Choroid plexus epithelial cell (primary cell): ENCODE measurements around the gene PLEKHG4B.
"Not testable (repeated sequence)": the region's sequence is repeated elsewhere in the genome, so short reads cannot be mapped to it uniquely, and the experiment has no call there.

Experiments used
- DNase-seq: peaks from one replicate; pipeline ENCODE4 v3.0.0-alpha.2; 2010; ENCODE audit warnings: low read depth
- H3K4me3 ChIP-seq: 2 replicates; pipeline ENCODE4 v1.5.1; 2011; ENCODE audit warnings: low read depth, mild to moderate bottlenecking, control low read depth, low read length, moderate library complexity
- TF ChIP-seq, protein P1 (sequence below): conservative IDR thresholded peaks from 2 replicates; pipeline ENCODE4 v1.5.1; 2011; ENCODE audit warnings: low read depth, mild to moderate bottlenecking, control low read depth, inconsistent platforms, low read length, moderate library complexity

The PLEKHG4B gene, protein sequence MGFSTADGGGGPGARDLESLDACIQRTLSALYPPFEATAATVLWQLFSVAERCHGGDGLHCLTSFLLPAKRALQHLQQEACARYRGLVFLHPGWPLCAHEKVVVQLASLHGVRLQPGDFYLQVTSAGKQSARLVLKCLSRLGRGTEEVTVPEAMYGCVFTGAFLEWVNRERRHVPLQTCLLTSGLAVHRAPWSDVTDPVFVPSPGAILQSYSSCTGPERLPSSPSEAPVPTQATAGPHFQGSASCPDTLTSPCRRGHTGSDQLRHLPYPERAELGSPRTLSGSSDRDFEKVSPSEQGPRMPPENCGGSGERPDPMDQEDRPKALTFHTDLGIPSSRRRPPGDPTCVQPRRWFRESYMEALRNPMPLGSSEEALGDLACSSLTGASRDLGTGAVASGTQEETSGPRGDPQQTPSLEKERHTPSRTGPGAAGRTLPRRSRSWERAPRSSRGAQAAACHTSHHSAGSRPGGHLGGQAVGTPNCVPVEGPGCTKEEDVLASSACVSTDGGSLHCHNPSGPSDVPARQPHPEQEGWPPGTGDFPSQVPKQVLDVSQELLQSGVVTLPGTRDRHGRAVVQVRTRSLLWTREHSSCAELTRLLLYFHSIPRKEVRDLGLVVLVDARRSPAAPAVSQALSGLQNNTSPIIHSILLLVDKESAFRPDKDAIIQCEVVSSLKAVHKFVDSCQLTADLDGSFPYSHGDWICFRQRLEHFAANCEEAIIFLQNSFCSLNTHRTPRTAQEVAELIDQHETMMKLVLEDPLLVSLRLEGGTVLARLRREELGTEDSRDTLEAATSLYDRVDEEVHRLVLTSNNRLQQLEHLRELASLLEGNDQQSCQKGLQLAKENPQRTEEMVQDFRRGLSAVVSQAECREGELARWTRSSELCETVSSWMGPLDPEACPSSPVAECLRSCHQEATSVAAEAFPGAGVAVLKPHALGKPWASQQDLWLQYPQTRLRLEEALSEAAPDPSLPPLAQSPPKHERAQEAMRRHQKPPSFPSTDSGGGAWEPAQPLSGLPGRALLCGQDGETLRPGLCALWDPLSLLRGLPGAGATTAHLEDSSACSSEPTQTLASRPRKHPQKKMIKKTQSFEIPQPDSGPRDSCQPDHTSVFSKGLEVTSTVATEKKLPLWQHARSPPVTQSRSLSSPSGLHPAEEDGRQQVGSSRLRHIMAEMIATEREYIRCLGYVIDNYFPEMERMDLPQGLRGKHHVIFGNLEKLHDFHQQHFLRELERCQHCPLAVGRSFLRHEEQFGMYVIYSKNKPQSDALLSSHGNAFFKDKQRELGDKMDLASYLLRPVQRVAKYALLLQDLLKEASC (N-terminal part only)

GRCh38 chr5:91556-92263, at the start of gene PLEKHG4B:
Gene PLEKHG4B, plus strand, starts transcription at chr5:92168. Its CDS starts 64 bp downstream, at chr5:92232.
- TF ChIP-seq, protein P1, sequence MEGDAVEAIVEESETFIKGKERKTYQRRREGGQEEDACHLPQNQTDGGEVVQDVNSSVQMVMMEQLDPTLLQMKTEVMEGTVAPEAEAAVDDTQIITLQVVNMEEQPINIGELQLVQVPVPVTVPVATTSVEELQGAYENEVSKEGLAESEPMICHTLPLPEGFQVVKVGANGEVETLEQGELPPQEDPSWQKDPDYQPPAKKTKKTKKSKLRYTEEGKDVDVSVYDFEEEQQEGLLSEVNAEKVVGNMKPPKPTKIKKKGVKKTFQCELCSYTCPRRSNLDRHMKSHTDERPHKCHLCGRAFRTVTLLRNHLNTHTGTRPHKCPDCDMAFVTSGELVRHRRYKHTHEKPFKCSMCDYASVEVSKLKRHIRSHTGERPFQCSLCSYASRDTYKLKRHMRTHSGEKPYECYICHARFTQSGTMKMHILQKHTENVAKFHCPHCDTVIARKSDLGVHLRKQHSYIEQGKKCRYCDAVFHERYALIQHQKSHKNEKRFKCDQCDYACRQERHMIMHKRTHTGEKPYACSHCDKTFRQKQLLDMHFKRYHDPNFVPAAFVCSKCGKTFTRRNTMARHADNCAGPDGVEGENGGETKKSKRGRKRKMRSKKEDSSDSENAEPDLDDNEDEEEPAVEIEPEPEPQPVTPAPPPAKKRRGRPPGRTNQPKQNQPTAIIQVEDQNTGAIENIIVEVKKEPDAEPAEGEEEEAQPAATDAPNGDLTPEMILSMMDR, result no peak
- DNase-seq, result no peak
- peak within 1 kb of the TSS; percentile 20 for H3K4me3 ChIP-seq

GRCh38 chr5:42250-42649, 49.7 kb upstream of the PLEKHG4B start:
- DNase-seq, result peak; percentile 35
- H3K4me3 ChIP-seq, result no peak overlapping the region
- TF ChIP-seq, protein P1, result peak; percentile 76

- no peak overlapping the region for H3K4me3 ChIP-seq
- TF ChIP-seq, protein P1, result no peak
- no peak for DNase-seq
Observed at GRCh38 chr5:48192-48591, 43.8 kb upstream of the PLEKHG4B start.

GRCh38 chr5:49530-49929, 42.4 kb upstream of the PLEKHG4B start:
- DNase-seq, H3K4me3 ChIP-seq: not testable (repeated sequence)

DNA sequence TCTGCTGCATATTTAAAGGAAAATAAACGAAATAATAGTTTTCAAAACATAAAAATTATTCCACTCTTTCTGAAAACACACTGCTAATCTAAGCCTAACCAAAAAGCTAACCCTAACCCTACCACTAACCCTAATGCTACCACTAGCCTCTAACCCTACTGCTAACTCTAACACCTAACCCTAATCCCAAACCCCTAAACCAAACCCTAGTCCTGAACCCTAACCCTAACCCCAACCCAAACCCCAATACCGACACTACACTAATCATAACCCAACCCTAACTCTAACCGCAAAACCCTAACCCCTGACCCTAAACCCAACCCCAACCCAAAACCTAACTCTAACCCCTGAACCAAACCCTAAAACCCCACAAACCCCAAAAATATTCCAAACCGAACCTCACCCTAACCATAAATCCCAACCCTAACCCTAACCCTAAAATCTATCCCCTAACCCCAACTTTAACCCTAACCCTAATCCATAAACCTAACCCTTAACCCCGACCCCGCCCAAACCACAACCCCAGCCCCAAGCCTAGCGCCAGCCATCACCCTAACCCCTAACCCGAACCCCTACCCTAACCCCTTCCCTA, 41.9 kb upstream of the PLEKHG4B start:
- no peak overlapping the region for H3K4me3 ChIP-seq
- TF ChIP-seq, protein P1, result no peak
- no peak for DNase-seq

GRCh38 chr5:50724-51499, 41.1 kb upstream of the PLEKHG4B start:
- H3K4me3 ChIP-seq, result no peak overlapping the region
- DNase-seq, result no peak
- TF ChIP-seq, protein P1, result no peak
